T-cell (primary cell): ENCODE measurements around the gene KCNG1. TPM values are rescaled to one million over a fixed set of nuclear protein-coding genes. Genes with fewer than 3 reads are reported as not detected.
A peak's percentile ranks its signal among the peaks of the same experiment; 100 is the strongest.

Experiments used
- ATAC-seq, 4 experiments: fragments of 200-7000 bp in 3 of 4; fragments of 150-1000 bp in 1 of 4; cut with Tn5 transposase; replicated peaks in 1 of 4; 1 replicate in 3 of 4; 2 replicates in 1 of 4; pipeline ENCODE4 v1.10.0; 2021; ENCODE audit warnings: moderate library complexity in 3 of 4, mild to moderate bottlenecking in 2 of 4, moderate number of reproducible peaks in 1 of 4
- CTCF ChIA-PET, 2 donors: fragments of 300-600 bp; sonication (Branson Sonifier 250); formaldehyde crosslinking; loops; one replicate each; lab custom pipeline; 2022; ENCODE audit warnings: antibody characterized with exemption in 2 of 2; lab: Charles Lee
- POLR2A ChIA-PET, 2 donors: fragments of 300-600 bp; sonication (Branson Sonifier 250); formaldehyde crosslinking; loops; one replicate each; lab custom pipeline; 2022; ENCODE audit warnings: antibody characterized with exemption in 2 of 2; lab: Charles Lee
- DNase-seq, 35 experiments: peaks; one replicate each; pipeline versions ENCODE4 v3.0.0 to v3.0.0-alpha.2; 2013 to 2023
- H3K27ac ChIP-seq: one replicate; pipeline ENCODE4 v1.5.1; 2013; ENCODE audit warnings: low read length
- H3K27me3 ChIP-seq, 2 experiments: replicated peaks in 1 of 2; 1 replicate in 1 of 2; 2 replicates in 1 of 2; pipeline versions ENCODE4 v1.6.1 to v1.7.0; 2013; ENCODE audit warnings: low read length in 1 of 2, mixed read lengths in 1 of 2; ENCODE audit not compliant: control insufficient read depth in 2 of 2, insufficient read depth in 2 of 2; ENCODE audit errors: extremely low read depth in 1 of 2
- H3K36me3 ChIP-seq, 2 donors: 1 replicate in 1 of 2; 2 replicates in 1 of 2; pipeline versions ENCODE4 v1.6.1 to v1.7.0; 2013; ENCODE audit warnings: low read length in 1 of 2; ENCODE audit not compliant: control insufficient read depth in 2 of 2, insufficient read depth in 1 of 2; ENCODE audit errors: extremely low read depth in 1 of 2
- H3K4me1 ChIP-seq, 2 experiments: 1 replicate in 1 of 2; 2 replicates in 1 of 2; pipeline versions ENCODE4 v1.6.1 to v1.7.0; 2013; ENCODE audit warnings: low read length in 2 of 2, mixed read lengths in 1 of 2; ENCODE audit not compliant: insufficient read depth in 2 of 2, control insufficient read depth in 1 of 2; ENCODE audit errors: extremely low read depth in 1 of 2
- H3K4me3 ChIP-seq, 2 donors: 1 replicate in 1 of 2; 2 replicates in 1 of 2; pipeline versions ENCODE4 v1.5.1 to v1.7.0; 2013; ENCODE audit warnings: mild to moderate bottlenecking in 2 of 2, low read length in 1 of 2, moderate library complexity in 1 of 2; ENCODE audit not compliant: control insufficient read depth in 1 of 2; ENCODE audit errors: extremely low read depth in 1 of 2
- H3K9me3 ChIP-seq: 2 replicates; pipeline ENCODE4 v1.7.0; 2013
- H3K27ac Mint-ChIP-seq, 2 donors: one replicate each; pipeline ENCODE4 v1.8.0; 2020 to 2021; ENCODE audit warnings: mild to moderate bottlenecking in 2 of 2, mixed read lengths in 2 of 2
- H3K27me3 Mint-ChIP-seq, 2 donors: one replicate each; pipeline ENCODE4 v1.8.0; 2021 to 2022; ENCODE audit warnings: mixed read lengths in 2 of 2
- H3K36me3 Mint-ChIP-seq: one replicate; pipeline ENCODE4 v1.8.0; 2021; ENCODE audit warnings: mixed read lengths
- H3K4me1 Mint-ChIP-seq, 3 donors: one replicate each; pipeline ENCODE4 v1.8.0; 2020 to 2022; ENCODE audit warnings: mixed read lengths in 3 of 3, mild to moderate bottlenecking in 1 of 3
- H3K4me3 Mint-ChIP-seq, 3 donors: one replicate each; pipeline ENCODE4 v1.8.0; 2020 to 2022; ENCODE audit warnings: mild to moderate bottlenecking in 3 of 3, mixed read lengths in 3 of 3, moderate library complexity in 3 of 3
- H3K9me3 Mint-ChIP-seq, 3 donors: one replicate each; pipeline ENCODE4 v1.8.0; 2020 to 2022; ENCODE audit warnings: mixed read lengths in 3 of 3
- WGBS: methylation state at CpG from one replicate; pipeline ENCODE4 v1.1.5; 2013; ENCODE audit warnings: missing lambda C conversion rate; ENCODE audit not compliant: insufficient coverage; 5-methylcytosine and 5-hydroxymethylcytosine counted together
- total RNA-seq, 35 experiments: library from RNA in 6 of 35; stranded (reverse) in 6 of 35; fragments of 120-200 nt in 1 of 35; gene quantifications; one replicate each; pipeline versions ENCODE4 v1.2.1 to v1.2.4 and lab custom pipeline; 2013 to 2026

KCNG1 gene
- total RNA-seq, 5 donors from 2014 or later (not counting 1 experiment from before 2014, with no cell fraction given), result 0.35 to 0.82 (median 0.82) TPM; not detected in 2

DNA sequence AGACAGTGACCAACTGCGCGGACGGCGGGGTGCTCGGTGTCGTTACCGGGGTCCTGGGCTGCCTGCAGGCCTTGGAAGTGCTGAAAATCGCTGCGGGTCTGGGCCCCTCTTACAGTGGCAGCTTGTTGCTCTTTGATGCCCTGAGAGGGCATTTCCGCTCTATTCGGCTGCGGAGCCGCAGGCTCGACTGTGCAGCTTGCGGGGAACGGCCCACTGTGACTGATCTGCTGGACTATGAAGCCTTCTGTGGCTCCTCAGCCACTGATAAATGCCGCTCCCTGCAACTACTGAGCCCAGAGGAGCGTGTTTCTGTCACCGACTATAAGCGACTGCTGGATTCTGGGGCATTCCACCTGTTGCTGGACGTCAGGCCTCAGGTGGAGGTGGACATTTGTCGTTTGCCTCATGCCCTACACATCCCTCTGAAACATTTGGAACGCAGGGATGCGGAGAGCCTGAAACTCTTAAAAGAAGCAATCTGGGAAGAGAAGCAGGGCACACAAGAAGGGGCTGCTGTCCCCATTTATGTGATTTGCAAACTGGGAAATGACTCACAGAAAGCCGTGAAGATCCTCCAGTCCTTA is 63.3 kb downstream of the KCNG1 start:
- no peak for DNase-seq
- H3K27me3 ChIP-seq, result no peaks in the 10 kb centered on the region
- peak overlapping the region; percentile 91 to 95 for H3K4me3 ChIP-seq
- Mint-ChIP-seq H3K4me3 (peak overlapping the region; percentile 94 to 96 (median 95)), H3K4me1 (peaks cover 60 to 62% (median 61%) of the 10 kb centered on the region in 3 donors), H3K27ac (peak overlapping the region in 1 of 2 donors; percentile 99), H3K9me3 (no peaks in the 10 kb centered on the region), H3K27me3 (no peaks in the 10 kb centered on the region), H3K36me3 (peaks cover 12% of the 10 kb centered on the region)
- H3K4me1 ChIP-seq, result peaks cover 23 to 24% of the 10 kb centered on the region in 2 experiments
- H3K27ac ChIP-seq, result peak overlapping the region; percentile 95
- no peak for ATAC-seq
- 74% methylated on average over 22 of the region's 25 CpGs for WGBS
- ChIA-PET POLR2A (interaction anchor here in 1 of 2 donors (2.3 kb wide), 1 partner anchor 30 kb away, joined by 12 read pairs; no protein-coding TSS in a partner anchor), CTCF (interaction anchor here in 1 of 2 donors (0.6 to 2.1 kb wide), 2 partner anchors 29 kb away, joined by 3 to 33 read pairs; partner anchors contain the start of gene ADNP)
- peaks cover 0 to 2% of the 10 kb centered on the region in 2 donors for H3K36me3 ChIP-seq
- H3K9me3 ChIP-seq, result no peaks in the 10 kb centered on the region

GRCh38 chr20:50958615-50959542 is 64.0 kb downstream of the KCNG1 start, which contains the start of gene MOCS3:
MOCS3 (plus strand) TSS chr20:50958818; CDS start chr20:50958843, 25 bp downstream.
- no peaks in the 10 kb centered on the region for H3K27me3 Mint-ChIP-seq
- POLR2A ChIA-PET, result interaction anchor here (1.0 to 2.9 kb wide), 9 partner anchors 11 to 60 kb away, joined by 3 to 41 read pairs (median 5); partner anchors contain the start of gene ADNP (in 2 of the 2)
- H3K36me3 ChIP-seq, result peaks cover 0 to 8% of the 10 kb centered on the region in 2 donors
- H3K36me3 Mint-ChIP-seq, result peaks cover 12% of the 10 kb centered on the region
- H3K4me1 Mint-ChIP-seq, result peaks cover 61 to 67% (median 63%) of the 10 kb centered on the region in 3 donors
- H3K4me1 ChIP-seq, result peaks cover 23 to 24% of the 10 kb centered on the region in 2 experiments
- CTCF ChIA-PET, result interaction anchor here in 1 of 2 donors (0.6 to 2.7 kb wide), 9 partner anchors 25 to 556 kb away, joined by 3 to 33 read pairs (median 4); partner anchors contain the start of genes ADNP and BCAS4
- peak within 1 kb of the TSS; percentile 95 for H3K27ac ChIP-seq
- ATAC-seq (peak; percentile 80 to 86 (median 83)), DNase-seq (peak; percentile 58 to 93 (median 82))
- WGBS, result 2% methylated on average over 65 of the region's 67 CpGs
- H3K27ac Mint-ChIP-seq, result peak within 1 kb of the TSS; percentile 99
- H3K4me3 ChIP-seq, result peak within 1 kb of the TSS; percentile 91 to 95
- no peaks in the 10 kb centered on the region for H3K9me3 ChIP-seq
- H3K4me3 Mint-ChIP-seq, result peak within 1 kb of the TSS; percentile 94 to 96 (median 95)
- H3K27me3 ChIP-seq, result no peaks in the 10 kb centered on the region
- H3K9me3 Mint-ChIP-seq, result no peaks in the 10 kb centered on the region

- under 1% methylated on average over 28 of the region's 52 CpGs for WGBS
- CTCF ChIA-PET, result interaction anchor here (0.6 to 2.7 kb wide), 13 partner anchors 23 to 557 kb away, joined by 3 to 33 read pairs (median 4); partner anchors contain the start of genes ADNP (in 1 of the 2) and BCAS4 (in 1 of the 2)
- Histone ChIP-seq H3K27ac (peak within 1 kb of the TSS; percentile 95), H3K4me1 (peaks cover 23 to 24% of the 10 kb centered on the region in 2 experiments), H3K4me3 (peak within 1 kb of the TSS; percentile 91 to 95), H3K27me3 (no peaks in the 10 kb centered on the region), H3K36me3 (peaks cover 0 to 16% of the 10 kb centered on the region in 2 donors), H3K9me3 (no peaks in the 10 kb centered on the region)
- no peaks in the 10 kb centered on the region for H3K9me3 Mint-ChIP-seq
- DNase-seq, result peak; percentile 73 to 96 (median 86)
- H3K4me3 Mint-ChIP-seq, result peak within 1 kb of the TSS; percentile 94 to 96 (median 95)
- POLR2A ChIA-PET, result interaction anchor here (0.5 to 2.9 kb wide), 15 partner anchors 10 to 578 kb away, joined by 3 to 41 read pairs (median 5); partner anchors contain the start of gene ADNP (in 2 of the 2)
- H3K27ac Mint-ChIP-seq, result peak within 1 kb of the TSS; percentile 99
- H3K4me1 Mint-ChIP-seq, result peaks cover 61 to 73% (median 66%) of the 10 kb centered on the region in 3 donors
- ATAC-seq, result peak; percentile 85 to 89 (median 88)
- H3K27me3 Mint-ChIP-seq, result no peaks in the 10 kb centered on the region
- H3K36me3 Mint-ChIP-seq, result peaks cover 14% of the 10 kb centered on the region
These were observed 64.9 kb downstream of the KCNG1 start, which contains the start of gene DPM1 for GRCh38 chr20:50957798-50958614. DPM1 (minus strand) TSS chr20:50958532; CDS start chr20:50958523, 9 bp downstream.

DNA sequence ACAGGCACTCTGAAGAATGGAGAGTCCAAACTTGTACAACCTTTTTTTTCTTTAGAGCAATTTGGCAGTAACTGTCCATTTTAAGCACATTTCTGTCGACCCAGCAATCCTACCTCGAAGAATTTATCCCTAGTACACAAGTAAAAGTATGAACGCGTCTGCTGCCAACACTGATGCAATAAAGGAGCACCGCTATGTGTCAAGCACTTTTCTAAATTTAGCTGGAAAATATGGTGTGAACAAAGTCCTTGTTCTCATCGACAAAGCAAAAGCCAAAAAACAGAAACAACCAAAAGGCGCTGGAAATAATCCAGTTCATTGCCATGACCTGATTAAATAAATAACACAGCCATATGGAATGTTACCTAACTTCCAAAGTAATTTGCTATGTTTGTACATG is 65.6 kb downstream of the KCNG1 start:
- H3K36me3 Mint-ChIP-seq, result peaks cover 15% of the 10 kb centered on the region
- no peak for ATAC-seq

GRCh38 chr20:50953821-50954220 is 69.1 kb downstream of the KCNG1 start:
- H3K4me3 ChIP-seq, result no peak overlapping the region
- no peak overlapping the region for H3K4me3 Mint-ChIP-seq
- peaks cover 30% of the 10 kb centered on the region for H3K36me3 Mint-ChIP-seq
- no peaks in the 10 kb centered on the region for H3K9me3 ChIP-seq
- ATAC-seq (no peak), DNase-seq (no peak)
- H3K9me3 Mint-ChIP-seq, result no peaks in the 10 kb centered on the region
- H3K27me3 ChIP-seq, result no peaks in the 10 kb centered on the region
- peaks cover 12 to 14% of the 10 kb centered on the region in 2 experiments for H3K4me1 ChIP-seq
- no peaks in the 10 kb centered on the region for H3K27me3 Mint-ChIP-seq
- CTCF ChIA-PET, result interaction anchor here in 1 of 2 donors (1.0 kb wide), 1 partner anchor 24 kb away, joined by 5 read pairs; no protein-coding TSS in a partner anchor
- no peak overlapping the region for H3K27ac Mint-ChIP-seq
- H3K4me1 Mint-ChIP-seq, result peaks cover 36 to 50% (median 49%) of the 10 kb centered on the region in 3 donors
- POLR2A ChIA-PET, result no interaction called here
- no peak overlapping the region for H3K27ac ChIP-seq
- H3K36me3 ChIP-seq, result peaks cover 4 to 41% of the 10 kb centered on the region in 2 donors

More for the DNA sequence above, 65.6 kb downstream of the KCNG1 start:
- ChIA-PET POLR2A (interaction anchor here (0.5 to 2.9 kb wide), 10 partner anchors 9 to 579 kb away, joined by 3 to 41 read pairs (median 5); partner anchors contain the start of gene ADNP (in 1 of the 2)), CTCF (interaction anchor here in 1 of 2 donors (0.7 to 2.7 kb wide), 5 partner anchors 22 to 164 kb away, joined by 3 to 33 read pairs (median 4); partner anchors contain the start of genes ADNP and BCAS4)
- no peaks in the 10 kb centered on the region for H3K9me3 Mint-ChIP-seq
- WGBS, result 56% methylated on average over 4 of the region's 7 CpGs
- H3K4me1 Mint-ChIP-seq, result peaks cover 61 to 75% (median 69%) of the 10 kb centered on the region in 3 donors
- Histone ChIP-seq H3K4me3 (peak overlapping the region; percentile 91 to 95), H3K9me3 (no peaks in the 10 kb centered on the region), H3K27me3 (no peaks in the 10 kb centered on the region), H3K4me1 (peaks cover 23 to 24% of the 10 kb centered on the region in 2 experiments), H3K36me3 (peaks cover 0 to 17% of the 10 kb centered on the region in 2 donors), H3K27ac (no peak overlapping the region)
- H3K27me3 Mint-ChIP-seq, result no peaks in the 10 kb centered on the region
- peak overlapping the region; percentile 99 for H3K27ac Mint-ChIP-seq
- no peak for DNase-seq
- H3K4me3 Mint-ChIP-seq, result peak overlapping the region; percentile 94 to 96 (median 95)
